K562 (cell line): ENCODE measurements around the gene TRMT2A. TPM values are rescaled to one million over a fixed set of nuclear protein-coding genes. Genes with fewer than 3 reads are reported as not detected.

Source experiments
- CHD2 ChIP-seq: IDR thresholded peaks from 2 replicates; pipeline ENCODE4 v1.6.1; 2011; ENCODE audit warnings: low read depth, low read length
- E2F5 ChIP-seq: sonication (generic); formaldehyde crosslinking; IDR thresholded peaks from 2 replicates; pipeline ENCODE4 v1.8.0; 2022; ENCODE audit warnings: mild to moderate bottlenecking, missing genetic modification reagents
- MXD1 ChIP-seq: fragments of 250-450 bp; sonication (Bioruptor Pico); IDR thresholded peaks from 2 replicates; pipeline ENCODE4 v1.8.0; 2021; ENCODE audit warnings: borderline replicate concordance, mild to moderate bottlenecking, moderate library complexity; ENCODE audit not compliant: poor library complexity, severe bottlenecking
- NR4A1 ChIP-seq, 2 experiments: fragments of 250-450 bp in 1 of 2; fragments of 450-650 bp in 1 of 2; sonication (Bioruptor Pico) in 1 of 2; IDR thresholded peaks; 2 replicates each; pipeline versions ENCODE4 v1.4.0 to v1.6.1; 2016 to 2020; ENCODE audit warnings: mild to moderate bottlenecking in 2 of 2, missing compliant biosample characterization in 1 of 2, missing genetic modification characterization in 1 of 2, moderate library complexity in 1 of 2
- POLR2B ChIP-seq: fragments of 450-650 bp; IDR thresholded peaks from 2 replicates; pipeline ENCODE4 v1.6.1; 2018; ENCODE audit warnings: low read depth; ENCODE audit not compliant: partially characterized antibody
- POLR2G ChIP-seq: fragments of 200-400 bp; formaldehyde crosslinking; IDR thresholded peaks from 2 replicates; pipeline ENCODE4 v1.6.1; 2017; ENCODE audit warnings: low read depth, mild to moderate bottlenecking, antibody characterized with exemption, low read length, moderate library complexity
- PTBP1 ChIP-seq: fragments of 200-400 bp; formaldehyde crosslinking; IDR thresholded peaks from 2 replicates; pipeline ENCODE4 v1.6.1; 2017; ENCODE audit warnings: low read depth, low read length
- RAD21 ChIP-seq, 2 experiments: fragments of 250-450 bp in 1 of 2; fragments of 450-650 bp in 1 of 2; sonication (Bioruptor Pico) in 1 of 2; formaldehyde crosslinking in 1 of 2; IDR thresholded peaks in 1 of 2; conservative IDR thresholded peaks in 1 of 2; 2 replicates each; pipeline versions ENCODE4 v1.4.0 to v1.8.0; 2020 to 2022; ENCODE audit warnings: mild to moderate bottlenecking in 2 of 2, moderate library complexity in 1 of 2
- SETDB1 ChIP-seq: IDR thresholded peaks from one replicate; pipeline ENCODE4 v1.6.1; 2012; ENCODE audit warnings: low read length, control low read depth, inconsistent platforms
- SMARCA5 ChIP-seq: fragments of 450-650 bp; IDR thresholded peaks from 2 replicates; pipeline ENCODE4 v1.6.1; 2016
- SMC3 ChIP-seq: conservative IDR thresholded peaks from 2 replicates; pipeline ENCODE4 v1.6.1; 2011; ENCODE audit warnings: low read depth, low read length, improper control_type of control experiment; ENCODE audit not compliant: insufficient read depth
- TAF15 ChIP-seq: fragments of 200-400 bp; formaldehyde crosslinking; IDR thresholded peaks from 2 replicates; pipeline ENCODE4 v1.6.1; 2017; ENCODE audit warnings: mild to moderate bottlenecking, low read depth, low read length, moderate library complexity
- TFAP4 ChIP-seq: sonication (generic); formaldehyde crosslinking; IDR thresholded peaks from 2 replicates; pipeline ENCODE4 v1.8.0; 2022; ENCODE audit warnings: missing genetic modification reagents, mild to moderate bottlenecking, moderate library complexity, borderline replicate concordance
- ZC3H11A ChIP-seq: IDR thresholded peaks from 2 replicates; pipeline ENCODE4 v1.6.1; 2012; ENCODE audit warnings: low read depth, low read length, improper control_type of control experiment
- ZMIZ1 ChIP-seq, 2 experiments: fragments of 150-350 bp in 1 of 2; IDR thresholded peaks; 2 replicates each; pipeline ENCODE4 v1.6.1; 2012 to 2016; ENCODE audit warnings: low read depth in 2 of 2, low read length in 2 of 2, mild to moderate bottlenecking in 1 of 2, moderate library complexity in 1 of 2
- polyA plus RNA-seq, 8 experiments: library from polyadenylated mRNA; depleted of rRNA in 4 of 8; stranded (reverse) in 5 of 8; unstranded in 3 of 8; fragments of >200 nt; fragmentation: Nextera tagmentation in 2 of 8; fragmentation: Illumina TruSeq in 1 of 8; extraction: Ambion mirVana in 2 of 8; extraction: Trizol in 1 of 8; gene quantifications; 2 replicates each; pipeline versions ENCODE4 v1.2.1 to v1.2.3, GENCODE V29; 2011 to 2014; ENCODE audit warnings: inconsistent platforms in 1 of 8, missing spikeins in 1 of 8
- total RNA-seq, 7 experiments: library from RNA; depleted of rRNA in 6 of 7; stranded (reverse); fragments of >200 nt in 6 of 7; fragmentation: Illumina TruSeq in 2 of 7; extraction: Trizol in 2 of 7; gene quantifications; 2 replicates each; pipeline versions ENCODE4 v1.2.1 to v1.2.3, GENCODE V29; 2011 to 2021; ENCODE audit warnings: low replicate concordance in 1 of 7
- TF ChIP-seq, protein P1 (sequence below): fragments of 250-450 bp; sonication (Bioruptor Pico); IDR thresholded peaks from 2 replicates; pipeline ENCODE4 v1.9.0; 2021; ENCODE audit warnings: mild to moderate bottlenecking
- TF ChIP-seq, protein P2 (sequence below), 2 experiments: IDR thresholded peaks; 2 replicates each; pipeline ENCODE4 v1.6.1; 2011; ENCODE audit warnings: borderline replicate concordance in 1 of 2, control low read depth in 1 of 2, low read depth in 1 of 2, low read length in 1 of 2, mild to moderate bottlenecking in 1 of 2, mixed read lengths in 1 of 2, moderate library complexity in 1 of 2; ENCODE audit not compliant: insufficient read depth in 1 of 2, insufficient read length in 1 of 2, poor library complexity in 1 of 2, severe bottlenecking in 1 of 2; ENCODE audit errors: extremely low read depth in 1 of 2

Gene TRMT2A
- total and polyA plus RNA-seq, 9 of the 15 experiments (the other 6 are each of a cell fraction or from before 2014, with no cell fraction given), result 1.6 to 265 (median 140) TPM

- TF ChIP-seq, protein P1, sequence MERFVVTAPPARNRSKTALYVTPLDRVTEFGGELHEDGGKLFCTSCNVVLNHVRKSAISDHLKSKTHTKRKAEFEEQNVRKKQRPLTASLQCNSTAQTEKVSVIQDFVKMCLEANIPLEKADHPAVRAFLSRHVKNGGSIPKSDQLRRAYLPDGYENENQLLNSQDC (CRISPR knock-in tag), result peak; percentile 65; the same call in 1 of the 2 replicates
- TF ChIP-seq E2F5 (CRISPR knock-in tag) (no peak), POLR2B (peak; percentile 91), POLR2G (peak; percentile 79), ZMIZ1 (IDR thresholded peaks at IDR 0.05; ENCODE audit: low read depth in 2 of 2, low read length in 2 of 2) (0 out of 4 replicates have a peak, but pooled peaks of 1 of the 2 experiments have one; percentile 12), TFAP4 (CRISPR knock-in tag) (no peak), NR4A1 (CRISPR knock-in tag; IDR thresholded peaks at IDR 0.05) (peak; percentile 85; the same call in 1 of the 2 replicates), NR4A1 (tag; IDR thresholded peaks at IDR 0.05) (peak; percentile 51; the same call in 1 of the 2 replicates), MXD1 (peak; percentile 6), PTBP1 (peak; percentile 83; the same call in 1 of the 2 replicates), TAF15 (peak; percentile 92; the same call in 1 of the 2 replicates), SETDB1 (peak; percentile 96), SMC3 (peak; percentile 29), SMARCA5 (peak; percentile 70; the same call in 1 of the 2 replicates), ZC3H11A (0 out of 2 replicates have a peak, but pooled peaks have one; percentile 70), CHD2 (peak; percentile 60), RAD21 (CRISPR knock-in tag; conservative IDR thresholded peaks at IDR 0.05 in 1 of 2, IDR thresholded peaks at IDR 0.05 in 1 of 2) (peak in 1 of 2 experiments; percentile 31; a peak in 1 of 4 replicates)
- TF ChIP-seq, protein P2, sequence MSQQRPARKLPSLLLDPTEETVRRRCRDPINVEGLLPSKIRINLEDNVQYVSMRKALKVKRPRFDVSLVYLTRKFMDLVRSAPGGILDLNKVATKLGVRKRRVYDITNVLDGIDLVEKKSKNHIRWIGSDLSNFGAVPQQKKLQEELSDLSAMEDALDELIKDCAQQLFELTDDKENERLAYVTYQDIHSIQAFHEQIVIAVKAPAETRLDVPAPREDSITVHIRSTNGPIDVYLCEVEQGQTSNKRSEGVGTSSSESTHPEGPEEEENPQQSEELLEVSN (IDR thresholded peaks at IDR 0.05; ENCODE audit: borderline replicate concordance in 1 of 2, extremely low read depth in 1 of 2, insufficient read depth in 1 of 2, insufficient read length in 1 of 2, low read depth in 1 of 2, low read length in 1 of 2, poor library complexity in 1 of 2, severe bottlenecking in 1 of 2), result peak in 1 of 2 experiments; percentile 50
These were observed 5.9 kb downstream of the TRMT2A start (continued) for GRCh38 chr22:20111045-20111688.
